Trophoblast cell (in vitro differentiated cells and primary cell): ENCODE measurements around the gene EMP2.
A peak's percentile ranks its signal among the peaks of the same experiment; 100 is the strongest.

Experiments used
- DNase-seq, 2 donors: peaks; one replicate each; pipeline ENCODE4 v3.0.0-alpha.2; 2016
- H2AFZ ChIP-seq: 2 replicates; pipeline ENCODE4 v1.6.1; 2013; ENCODE audit warnings: low read length, moderate library complexity, mild to moderate bottlenecking; ENCODE audit not compliant: insufficient read depth, poor library complexity
- H2AK5ac ChIP-seq: 2 replicates; pipeline ENCODE4 v1.6.1; 2013; ENCODE audit warnings: mild to moderate bottlenecking, low read length
- H2BK120ac ChIP-seq: 2 replicates; pipeline ENCODE4 v1.6.1; 2013; ENCODE audit warnings: low read length, mild to moderate bottlenecking, moderate library complexity; ENCODE audit not compliant: insufficient read depth, poor library complexity
- H2BK12ac ChIP-seq: 2 replicates; pipeline ENCODE4 v1.6.1; 2013; ENCODE audit warnings: mild to moderate bottlenecking, low read length, moderate library complexity
- H2BK5ac ChIP-seq: 2 replicates; pipeline ENCODE4 v1.6.1; 2013; ENCODE audit warnings: low read length, low read depth, moderate library complexity, mild to moderate bottlenecking; ENCODE audit not compliant: poor library complexity
- H3K14ac ChIP-seq: 2 replicates; pipeline ENCODE4 v1.6.1; 2013; ENCODE audit warnings: mild to moderate bottlenecking, low read length
- H3K18ac ChIP-seq: 2 replicates; pipeline ENCODE4 v1.6.1; 2013; ENCODE audit warnings: mild to moderate bottlenecking, low read length
- H3K23ac ChIP-seq: 2 replicates; pipeline ENCODE4 v1.6.1; 2013; ENCODE audit warnings: low read length
- H3K27ac ChIP-seq: 2 replicates; pipeline ENCODE4 v1.5.1; 2013; ENCODE audit warnings: low read depth, mild to moderate bottlenecking, inconsistent platforms, low read length, moderate library complexity
- H3K27me3 ChIP-seq: 2 replicates; pipeline ENCODE4 v1.6.1; 2013; ENCODE audit warnings: inconsistent platforms, mild to moderate bottlenecking, low read length, moderate library complexity; ENCODE audit not compliant: insufficient read depth
- H3K36me3 ChIP-seq, 2 experiments: 1 replicate in 1 of 2; 2 replicates in 1 of 2; pipeline ENCODE4 v1.6.1; 2013; ENCODE audit warnings: low read length in 2 of 2, mild to moderate bottlenecking in 2 of 2, moderate library complexity in 1 of 2; ENCODE audit not compliant: insufficient read depth in 2 of 2, control insufficient read depth in 1 of 2
- H3K4ac ChIP-seq: 2 replicates; pipeline ENCODE4 v1.6.1; 2013; ENCODE audit warnings: low read depth, mild to moderate bottlenecking, low read length, moderate library complexity
- H3K4me1 ChIP-seq, 2 experiments: 1 replicate in 1 of 2; 2 replicates in 1 of 2; pipeline ENCODE4 v1.6.1; 2013; ENCODE audit warnings: low read length in 2 of 2, mild to moderate bottlenecking in 2 of 2, moderate library complexity in 1 of 2; ENCODE audit not compliant: insufficient read depth in 2 of 2, control insufficient read depth in 1 of 2
- H3K4me2 ChIP-seq: 2 replicates; pipeline ENCODE4 v1.6.1; 2013; ENCODE audit warnings: inconsistent platforms, mild to moderate bottlenecking, low read length, moderate library complexity
- H3K4me3 ChIP-seq: 2 replicates; pipeline ENCODE4 v1.5.1; 2013; ENCODE audit warnings: mild to moderate bottlenecking, low read depth, low read length, inconsistent platforms
- H3K79me1 ChIP-seq: one replicate; pipeline ENCODE4 v1.6.1; 2013; ENCODE audit warnings: low read length
- H3K79me2 ChIP-seq: 2 replicates; pipeline ENCODE4 v1.6.1; 2013; ENCODE audit warnings: low read length, mild to moderate bottlenecking; ENCODE audit not compliant: control insufficient read depth, insufficient read depth, poor library complexity
- H3K9ac ChIP-seq: 2 replicates; pipeline ENCODE4 v1.6.1; 2013; ENCODE audit warnings: mild to moderate bottlenecking, low read length
- H3K9me3 ChIP-seq: 2 replicates; pipeline ENCODE4 v1.6.1; 2013; ENCODE audit warnings: low read depth, mild to moderate bottlenecking, control low read depth, inconsistent platforms, low read length; ENCODE audit not compliant: insufficient read depth
- H4K12ac ChIP-seq: 2 replicates; pipeline ENCODE4 v1.6.1; 2013; ENCODE audit warnings: low read depth, mild to moderate bottlenecking, low read length, moderate library complexity
- H4K8ac ChIP-seq: 2 replicates; pipeline ENCODE4 v1.6.1; 2013; ENCODE audit warnings: low read depth, mild to moderate bottlenecking, low read length, moderate library complexity
- H4K91ac ChIP-seq: one replicate; pipeline ENCODE4 v1.6.1; 2013; ENCODE audit warnings: low read depth, mild to moderate bottlenecking, low read length, moderate library complexity
- WGBS: extraction: QIAGEN DNeasy Blood & Tissue Kit; methylation state at CpG from one replicate; pipeline ENCODE4 v1.1.7; 2013; ENCODE audit warnings: missing lambda C conversion rate; ENCODE audit not compliant: insufficient read length, insufficient coverage; ENCODE audit errors: extremely low coverage; 5-methylcytosine and 5-hydroxymethylcytosine counted together

Gene EMP2

DNA sequence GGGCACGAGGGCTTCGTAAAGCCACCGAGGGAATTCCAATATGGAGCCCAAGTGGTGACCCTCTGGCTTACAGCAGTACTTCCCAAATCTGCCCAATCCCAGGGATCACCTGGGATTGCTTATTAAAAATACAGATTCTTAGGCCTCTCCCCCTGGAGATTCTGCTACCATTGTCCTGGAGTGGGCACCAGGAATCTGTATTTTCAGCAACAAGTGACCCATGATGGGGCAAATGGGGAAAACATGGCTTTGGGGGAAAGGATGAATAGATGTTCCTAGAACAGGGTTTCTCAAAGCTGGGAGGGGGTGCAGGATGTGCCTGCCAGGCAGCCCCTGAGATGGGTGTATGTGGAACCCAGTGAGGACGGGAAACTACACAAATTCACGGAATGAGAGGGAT is 40.6 kb downstream of the EMP2 start:
- H4K8ac ChIP-seq, result no peak overlapping the region
- H2BK5ac ChIP-seq, result no peak overlapping the region
- no peak overlapping the region for H2BK120ac ChIP-seq
- H3K18ac ChIP-seq, result no peak overlapping the region
- no peaks in the 10 kb centered on the region for H3K79me1 ChIP-seq
- no peak overlapping the region for H3K4me3 ChIP-seq
- no peak overlapping the region for H2BK12ac ChIP-seq
- H3K9me3 ChIP-seq, result peaks cover 5% of the 10 kb centered on the region
- no peak overlapping the region for H4K12ac ChIP-seq
- no peak overlapping the region for H3K27ac ChIP-seq
- no peak overlapping the region for H3K14ac ChIP-seq
- H3K4ac ChIP-seq, result no peak overlapping the region
- no peak overlapping the region for H3K4me2 ChIP-seq
- no peak overlapping the region for H2AFZ ChIP-seq
- no peak overlapping the region for H4K91ac ChIP-seq
- no CpG with 5 or more reads among the region's 5 CpGs for WGBS
- no peak for DNase-seq
- no peak overlapping the region for H3K9ac ChIP-seq
- no peaks in the 10 kb centered on the region for H3K27me3 ChIP-seq
- peaks cover 5 to 10% of the 10 kb centered on the region in 2 experiments for H3K4me1 ChIP-seq
- no peak overlapping the region for H3K23ac ChIP-seq
- no peaks in the 10 kb centered on the region for H3K79me2 ChIP-seq
- peaks cover 15 to 30% of the 10 kb centered on the region in 2 experiments for H3K36me3 ChIP-seq
- no peak overlapping the region for H2AK5ac ChIP-seq

DNA sequence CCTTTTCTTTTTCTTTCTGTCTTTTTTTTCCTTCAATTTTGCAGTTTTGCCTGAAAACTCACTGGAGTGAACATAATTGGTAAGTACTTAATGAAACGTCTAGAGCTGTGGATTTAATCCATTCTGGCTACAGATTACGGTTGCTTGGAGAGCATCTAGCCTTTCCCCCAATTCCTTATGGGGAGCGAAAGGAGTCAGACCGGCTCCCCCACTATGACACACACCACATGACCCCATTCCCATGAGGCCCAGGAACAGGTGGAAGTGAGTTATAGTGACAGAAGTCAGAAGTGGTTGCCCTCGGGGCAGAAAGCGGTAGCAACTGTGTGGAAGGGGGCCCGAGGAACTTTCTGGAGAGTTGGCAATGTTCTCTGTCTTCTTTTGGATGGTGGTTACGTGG is 41.2 kb downstream of the EMP2 start:
- no peak overlapping the region for H2BK5ac ChIP-seq
- peak overlapping the region; percentile 8 for H3K4me2 ChIP-seq
- H3K36me3 ChIP-seq, result peaks cover 18 to 28% of the 10 kb centered on the region in 2 experiments
- H4K91ac ChIP-seq, result no peak overlapping the region
- H4K12ac ChIP-seq, result no peak overlapping the region
- H4K8ac ChIP-seq, result no peak overlapping the region
- no peaks in the 10 kb centered on the region for H3K27me3 ChIP-seq
- no peak overlapping the region for H3K14ac ChIP-seq
- no CpG with 5 or more reads among the region's 8 CpGs for WGBS
- H2BK120ac ChIP-seq, result no peak overlapping the region
- H3K79me1 ChIP-seq, result no peaks in the 10 kb centered on the region
- peaks cover 5 to 10% of the 10 kb centered on the region in 2 experiments for H3K4me1 ChIP-seq
- no peak overlapping the region for H3K4me3 ChIP-seq
- no peak overlapping the region for H2AK5ac ChIP-seq
- no peak overlapping the region for H3K18ac ChIP-seq
- H2AFZ ChIP-seq, result no peak overlapping the region
- H3K9ac ChIP-seq, result no peak overlapping the region
- H3K79me2 ChIP-seq, result no peaks in the 10 kb centered on the region
- peaks cover 5% of the 10 kb centered on the region for H3K9me3 ChIP-seq
- no peak overlapping the region for H3K27ac ChIP-seq
- no peak overlapping the region for H2BK12ac ChIP-seq
- H3K4ac ChIP-seq, result no peak overlapping the region
- no peak overlapping the region for H3K23ac ChIP-seq
- DNase-seq, result peak; percentile 33 to 45

DNA sequence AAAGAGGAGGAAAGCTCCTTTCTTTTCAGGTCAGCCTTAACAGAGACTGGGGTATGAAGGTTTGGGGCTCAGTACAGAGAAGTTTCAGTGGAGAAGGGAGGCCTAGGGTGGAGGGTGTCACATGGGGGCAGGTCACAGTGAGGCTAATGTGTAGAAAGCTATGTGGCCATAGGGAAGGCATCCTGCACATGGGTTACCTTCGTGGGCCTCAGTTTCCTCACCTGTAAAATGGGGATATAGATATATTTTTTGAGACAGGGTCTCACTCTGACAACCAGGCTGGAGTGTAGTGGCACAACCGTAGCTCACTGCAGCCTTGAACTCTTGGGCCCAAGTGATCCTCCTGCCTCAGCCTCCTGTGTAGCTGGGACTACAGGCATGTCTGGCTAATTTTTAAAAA is 41.8 kb downstream of the EMP2 start:
- no peak overlapping the region for H2BK5ac ChIP-seq
- H3K27me3 ChIP-seq, result no peaks in the 10 kb centered on the region
- H3K79me2 ChIP-seq, result no peaks in the 10 kb centered on the region
- peaks cover 18 to 26% of the 10 kb centered on the region in 2 experiments for H3K36me3 ChIP-seq
- H3K4me2 ChIP-seq, result no peak overlapping the region
- H3K14ac ChIP-seq, result no peak overlapping the region
- H4K12ac ChIP-seq, result no peak overlapping the region
- no peak overlapping the region for H2AFZ ChIP-seq
- H3K9me3 ChIP-seq, result peaks cover 5% of the 10 kb centered on the region
- peaks cover 5 to 10% of the 10 kb centered on the region in 2 experiments for H3K4me1 ChIP-seq
- H3K9ac ChIP-seq, result no peak overlapping the region
- no peak overlapping the region for H4K91ac ChIP-seq
- no peak overlapping the region for H2BK120ac ChIP-seq
- H3K4me3 ChIP-seq, result no peak overlapping the region
- no peak overlapping the region for H3K18ac ChIP-seq
- no peak overlapping the region for H3K4ac ChIP-seq
- WGBS, result no CpG with 5 or more reads among the region's 2 CpGs
- no peaks in the 10 kb centered on the region for H3K79me1 ChIP-seq
- H2AK5ac ChIP-seq, result no peak overlapping the region
- H3K27ac ChIP-seq, result no peak overlapping the region
- no peak overlapping the region for H3K23ac ChIP-seq
- H4K8ac ChIP-seq, result no peak overlapping the region
- no peak overlapping the region for H2BK12ac ChIP-seq
- DNase-seq, result no peak

- H2AK5ac ChIP-seq, result no peak overlapping the region
- DNase-seq, result no peak
- H3K4me1 ChIP-seq, result peaks cover 5 to 10% of the 10 kb centered on the region in 2 experiments
- H3K9ac ChIP-seq, result no peak overlapping the region
- H2BK120ac ChIP-seq, result no peak overlapping the region
- peaks cover 16 to 22% of the 10 kb centered on the region in 2 experiments for H3K36me3 ChIP-seq
- no peak overlapping the region for H3K27ac ChIP-seq
- H3K9me3 ChIP-seq, result peaks cover 5% of the 10 kb centered on the region
- H3K4me3 ChIP-seq, result no peak overlapping the region
- no peak overlapping the region for H2BK12ac ChIP-seq
- H4K8ac ChIP-seq, result no peak overlapping the region
- no peak overlapping the region for H3K4ac ChIP-seq
- H4K91ac ChIP-seq, result no peak overlapping the region
- H3K79me2 ChIP-seq, result no peaks in the 10 kb centered on the region
- no peaks in the 10 kb centered on the region for H3K27me3 ChIP-seq
- WGBS, result no CpG with 5 or more reads among the region's 15 CpGs
- no peak overlapping the region for H3K18ac ChIP-seq
- no peak overlapping the region for H4K12ac ChIP-seq
- no peak overlapping the region for H3K4me2 ChIP-seq
- H3K79me1 ChIP-seq, result no peaks in the 10 kb centered on the region
- no peak overlapping the region for H2AFZ ChIP-seq
- H2BK5ac ChIP-seq, result no peak overlapping the region
- no peak overlapping the region for H3K14ac ChIP-seq
- no peak overlapping the region for H3K23ac ChIP-seq
Observed at GRCh38 chr16:10537946-10538345, 42.5 kb downstream of the EMP2 start.
